T-helper 1 cell treated with Interleukin-12 subunit alpha and Interleukin-12 subunit beta and Interleukin-4 antibody, amounts not matched to agents 30 ng/mL and 1 ng/mL, for 36 hours (primary cell): ENCODE results near the gene IGFALS. TPM values are rescaled to one million over a fixed set of nuclear protein-coding genes. Genes with fewer than 3 reads are reported as not detected.

Experiments
- intact Hi-C: fragments of 100-400 bp; cut with micrococcal nuclease; formaldehyde crosslinking; loops from one replicate; pipeline ENCODE4 v1.15.1; 2024
- total RNA-seq: library from RNA; stranded (reverse); gene quantifications from 2 replicates; pipeline ENCODE4 v1.2.3, GENCODE V29; 2022

The IGFALS gene
- 0.22 TPM in 2 replicates for total RNA-seq

GRCh38 chr16:1793578-1794220 lies at the start of gene IGFALS:
TSS of gene IGFALS (minus strand) at chr16:1793705. CDS start at chr16:1793652, 53 bp downstream.
- intact Hi-C loops, result no loop called here

- intact Hi-C loops, result no loop called here
These were observed 46.0 kb upstream of the IGFALS start for GRCh38 chr16:1839554-1839953.

GRCh38 chr16:1834096-1834495 lies 40.6 kb upstream of the IGFALS start:
- intact Hi-C loops, result no loop called here

GRCh38 chr16:1832838-1833454 lies 39.4 kb upstream of the IGFALS start:
- intact Hi-C loops, result no loop called here

GRCh38 chr16:1831186-1832075 lies 37.9 kb upstream of the IGFALS start:
- intact Hi-C loops, result no loop called here

- intact Hi-C loops, result no loop called here
These were observed 36.7 kb upstream of the IGFALS start for GRCh38 chr16:1830213-1830612.

GRCh38 chr16:1828645-1829410 lies 35.3 kb upstream of the IGFALS start:
- intact Hi-C loops, result loop anchor here (5.0 kb wide), 2 partner anchors 98 to 122 kb away; partner anchors contain the start of gene MAPK8IP3

GRCh38 chr16:1826691-1827573 lies 33.4 kb upstream of the IGFALS start, which contains the start of the genes FAHD1 and HAGH:
TSS of gene FAHD1 (plus strand) at chr16:1827206. CDS start at chr16:1827239, 33 bp downstream.
TSS of gene HAGH (minus strand) at chr16:1826825. CDS start at chr16:1826787, 38 bp downstream.
- intact Hi-C loops, result loop anchor here (1.0 to 5.0 kb wide), 7 partner anchors 45 to 328 kb away; partner anchors contain the start of genes CRAMP1, EME2, IFT140 and MAPK8IP3

- intact Hi-C loops, result loop anchor here (1.0 to 5.0 kb wide), 7 partner anchors 44 to 329 kb away; partner anchors contain the start of genes CRAMP1, EME2, IFT140 and MAPK8IP3
These were observed 32.6 kb upstream of the IGFALS start for GRCh38 chr16:1825864-1826690.

- intact Hi-C loops, result loop anchor here (5.0 kb wide), 2 partner anchors 102 to 118 kb away; partner anchors contain the start of gene MAPK8IP3
These were observed 31.9 kb upstream of the IGFALS start for GRCh38 chr16:1825381-1825863.

GRCh38 chr16:1823821-1824220 lies 30.3 kb upstream of the IGFALS start:
- intact Hi-C loops, result no loop called here

GRCh38 chr16:1822801-1823200 lies 29.3 kb upstream of the IGFALS start:
- intact Hi-C loops, result no loop called here

- intact Hi-C loops, result no loop called here
These were observed 28.5 kb upstream of the IGFALS start for GRCh38 chr16:1821861-1822611.

GRCh38 chr16:1820946-1821290 lies 27.4 kb upstream of the IGFALS start:
- intact Hi-C loops, result no loop called here

GRCh38 chr16:1820096-1820945 lies 26.8 kb upstream of the IGFALS start:
- intact Hi-C loops, result no loop called here

- intact Hi-C loops, result loop anchor here (1.0 kb wide), 1 partner anchor 32 kb away; no protein-coding TSS in a partner anchor
These were observed 26.1 kb upstream of the IGFALS start for GRCh38 chr16:1819611-1820010.
